ENCODE data around the gene RAB10. TPM values are rescaled to one million over a fixed set of nuclear protein-coding genes. Genes with fewer than 3 reads are reported as not detected.
A peak's percentile ranks its signal among the peaks of the same experiment; 100 is the strongest.

The RAB10 gene
- total and polyA plus RNA-seq, 5 experiments from 2014 or later: 62.6 to 80.5 (median 66.6) TPM

DNA sequence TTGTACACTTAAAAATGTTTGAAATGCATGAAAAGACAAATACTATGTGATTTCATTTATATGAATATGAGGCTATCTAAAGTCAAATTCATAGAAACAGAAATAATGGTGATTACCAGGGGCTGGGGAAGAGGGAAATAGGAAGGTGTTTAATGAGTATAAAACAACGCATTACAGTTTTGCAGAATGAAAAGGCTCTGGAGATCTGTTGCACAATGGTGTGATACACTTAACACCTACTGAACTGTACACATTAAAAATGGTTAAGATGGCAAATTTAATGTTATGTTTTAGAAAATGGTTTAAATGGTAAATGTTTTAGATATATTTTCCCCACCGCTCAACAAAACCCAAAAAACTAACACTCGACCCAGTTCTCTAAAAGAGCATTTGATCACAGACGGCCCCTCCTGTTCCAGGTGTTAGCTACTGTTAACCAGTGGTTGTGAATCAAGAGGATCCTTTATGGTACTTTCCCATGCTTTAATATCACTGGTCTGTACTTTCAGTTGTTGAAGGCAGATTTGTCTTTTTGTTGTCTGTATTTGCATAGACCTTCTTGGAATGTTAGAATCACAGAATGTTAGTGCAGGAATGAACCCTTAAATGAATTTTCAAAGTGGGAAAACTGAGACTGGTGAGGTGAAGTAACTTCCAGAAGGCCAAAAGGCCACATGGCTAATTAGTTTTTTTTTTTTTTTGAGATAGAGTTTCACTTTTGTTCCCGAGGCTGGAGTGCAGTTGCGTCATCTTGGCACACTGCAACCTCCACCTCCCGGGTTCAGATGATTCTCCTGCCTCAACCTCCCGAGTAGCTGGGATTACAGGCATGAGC is 10.2 kb downstream of the RAB10 start:
- Mint-ChIP-seq H3K27ac (peak overlapping the region in 8 of 10 donors; percentile 7 to 58 (median 36)), H3K4me1 (peaks cover 29 to 75% (median 65%) of the 10 kb centered on the region in 4 donors), H3K4me3 (peak overlapping the region in 8 of 10 donors; percentile 8 to 43 (median 20)), H3K27me3 (no peaks in the 10 kb centered on the region), H3K36me3 (peaks cover 0 to 41% (median 11%) of the 10 kb centered on the region in 3 donors), H3K9me3 (no peaks in the 10 kb centered on the region)
- POLR2A ChIA-PET: interaction anchor here (1.4 kb wide), 1 partner anchor 10 kb away, joined by 4 read pairs; the partner anchor contains the start of gene RAB10
- no peak for DNase-seq
- peak; percentile 23 to 44 for ATAC-seq

DNA sequence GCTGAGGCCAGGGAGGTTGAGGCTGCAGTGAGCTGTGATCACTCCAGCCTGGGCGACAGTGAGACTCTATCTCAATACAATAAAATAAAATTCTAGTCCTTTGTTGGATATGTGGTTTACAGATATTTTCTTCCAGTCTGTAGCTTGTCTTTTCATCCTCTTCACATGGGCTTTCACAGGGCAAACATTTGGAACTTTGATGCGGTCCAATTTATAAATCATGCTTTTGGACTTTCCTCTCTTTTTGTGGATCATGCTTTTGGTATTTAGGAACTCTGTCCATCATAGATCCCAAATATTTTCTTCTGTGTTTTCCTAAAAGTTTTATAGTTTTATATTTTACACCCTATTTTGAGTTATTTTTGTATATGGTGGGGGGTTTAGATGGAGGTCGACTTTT is 14.9 kb downstream of the RAB10 start:
- POLR2A ChIA-PET: no interaction called here
- H3K9me3 Mint-ChIP-seq: no peaks in the 10 kb centered on the region
- no peak overlapping the region for H3K27ac Mint-ChIP-seq
- DNase-seq (no peak), ATAC-seq (no peak)
- H3K4me1 Mint-ChIP-seq: peaks cover 31 to 75% (median 68%) of the 10 kb centered on the region in 4 donors
- H3K27me3 Mint-ChIP-seq: no peaks in the 10 kb centered on the region
- peak overlapping the region in 1 of 10 donors; percentile 18 for H3K4me3 Mint-ChIP-seq
- peaks cover 0 to 47% (median 7%) of the 10 kb centered on the region in 3 donors for H3K36me3 Mint-ChIP-seq

GRCh38 chr2:26049641-26050040 is 15.8 kb downstream of the RAB10 start:
- DNase-seq (no peak), ATAC-seq (no peak)
- H3K9me3 Mint-ChIP-seq: no peaks in the 10 kb centered on the region
- peak overlapping the region in 1 of 10 donors; percentile 22 for H3K4me3 Mint-ChIP-seq
- peaks cover 27 to 74% (median 66%) of the 10 kb centered on the region in 4 donors for H3K4me1 Mint-ChIP-seq
- POLR2A ChIA-PET: interaction anchor here (0.6 kb wide), 1 partner anchor 12 kb away, joined by 3 read pairs; no protein-coding TSS in a partner anchor
- H3K27ac Mint-ChIP-seq: peak overlapping the region in 2 of 10 donors; percentile 37 to 42
- H3K27me3 Mint-ChIP-seq: no peaks in the 10 kb centered on the region
- H3K36me3 Mint-ChIP-seq: peaks cover 0 to 44% (median 7%) of the 10 kb centered on the region in 3 donors

GRCh38 chr2:26052740-26053139 is 18.9 kb downstream of the RAB10 start:
- no peaks in the 10 kb centered on the region for H3K27me3 Mint-ChIP-seq

DNA sequence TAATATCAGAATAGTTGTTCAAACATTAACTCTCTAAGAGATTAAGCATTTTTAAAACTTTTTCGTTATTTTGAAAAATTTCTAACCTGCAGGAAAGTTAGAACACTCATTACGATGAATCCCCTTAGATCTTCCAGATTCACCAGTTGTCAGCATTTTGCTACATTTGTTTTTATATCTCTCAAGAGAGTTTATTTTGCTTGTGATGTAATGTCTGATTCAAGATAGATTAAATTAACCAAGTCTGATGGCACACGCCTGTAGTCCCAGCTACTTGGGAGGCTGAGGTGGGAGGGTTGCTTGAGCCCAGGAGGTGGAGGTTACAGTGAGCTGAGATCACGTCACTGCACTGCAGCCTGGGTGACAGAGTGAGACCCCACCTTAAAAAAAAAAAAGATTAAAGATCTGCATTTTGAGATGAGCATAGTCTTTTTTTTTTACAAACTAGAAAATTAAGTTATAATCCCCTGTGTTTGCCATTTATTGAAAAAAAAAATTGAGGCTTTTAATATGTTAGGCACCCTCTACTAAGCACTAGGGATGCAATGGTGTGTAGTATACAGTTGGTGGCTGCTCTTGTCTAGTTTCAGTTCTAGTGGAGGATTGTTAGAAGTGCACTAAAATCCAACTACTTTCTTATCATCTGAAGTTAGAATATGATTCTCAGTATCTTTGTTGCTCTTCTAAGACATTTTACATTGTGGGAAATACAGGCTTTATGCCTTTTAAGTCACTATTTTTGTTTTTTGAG is 20.9 kb downstream of the RAB10 start:
- DNase-seq (no peak), ATAC-seq (peak in 1 of 2 donors; percentile 54)
- H3K4me1 Mint-ChIP-seq: peaks cover 39 to 84% (median 71%) of the 10 kb centered on the region in 4 donors
- POLR2A ChIA-PET: no interaction called here
- H3K36me3 Mint-ChIP-seq: peaks cover 0 to 39% (median 0%) of the 10 kb centered on the region in 3 donors
- H3K27ac Mint-ChIP-seq: peak overlapping the region in 3 of 10 donors; percentile 40 to 56 (median 48)
- no peaks in the 10 kb centered on the region for H3K27me3 Mint-ChIP-seq
- H3K4me3 Mint-ChIP-seq: peak overlapping the region in 1 of 10 donors; percentile 19
- no peaks in the 10 kb centered on the region for H3K9me3 Mint-ChIP-seq

More at GRCh38 chr2:26052740-26053139, 18.9 kb downstream of the RAB10 start:
- POLR2A ChIA-PET: interaction anchor here (0.7 to 1.3 kb wide), 2 partner anchors 19 to 132 kb away, joined by 3 to 6 read pairs; partner anchors contain the start of gene RAB10
- peak; percentile 90 to 91 for ATAC-seq
- DNase-seq: peak in 2 of 10 donors; percentile 35 to 39
- no peaks in the 10 kb centered on the region for H3K9me3 Mint-ChIP-seq
- H3K27ac Mint-ChIP-seq: peak overlapping the region in 8 of 10 donors; percentile 1 to 64 (median 17)
- peaks cover 30 to 80% (median 71%) of the 10 kb centered on the region in 4 donors for H3K4me1 Mint-ChIP-seq
- peak overlapping the region in 6 of 10 donors; percentile 46 to 69 (median 62) for H3K4me3 Mint-ChIP-seq
- peaks cover 0 to 32% (median 0%) of the 10 kb centered on the region in 3 donors for H3K36me3 Mint-ChIP-seq

DNA sequence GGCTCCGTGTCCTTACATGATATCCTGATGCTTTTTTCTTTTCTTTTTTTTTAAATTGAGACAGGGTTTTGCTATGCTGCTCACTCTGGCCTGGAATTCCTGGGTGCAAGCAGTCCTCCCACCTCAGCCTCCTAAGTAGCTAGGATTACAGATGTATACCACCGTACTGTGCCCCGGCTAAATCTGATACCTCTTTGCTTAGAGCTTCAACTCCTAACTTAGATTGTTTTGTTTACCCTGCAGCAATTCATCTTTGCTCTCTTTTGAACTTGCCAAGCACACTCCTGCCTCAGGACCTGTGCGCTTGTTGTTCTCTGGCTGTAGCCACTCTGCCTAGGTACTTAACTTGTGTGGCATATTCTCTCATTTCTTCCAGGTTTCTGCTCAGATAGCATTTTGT is 24.5 kb downstream of the RAB10 start:
- DNase-seq (no peak), ATAC-seq (no peak)
- Mint-ChIP-seq H3K4me3 (peak overlapping the region in 1 of 10 donors; percentile 4), H3K36me3 (peaks cover 0 to 42% (median 0%) of the 10 kb centered on the region in 3 donors), H3K27me3 (no peaks in the 10 kb centered on the region), H3K9me3 (no peaks in the 10 kb centered on the region), H3K4me1 (peaks cover 26 to 59% (median 48%) of the 10 kb centered on the region in 4 donors), H3K27ac (peak overlapping the region in 8 of 10 donors; percentile 14 to 90 (median 39))
- POLR2A ChIA-PET: no interaction called here

GRCh38 chr2:26059542-26059941 is 25.7 kb downstream of the RAB10 start:
- no peak overlapping the region for H3K4me3 Mint-ChIP-seq
- H3K27ac Mint-ChIP-seq: peak overlapping the region in 2 of 10 donors; percentile 27 to 34
- H3K36me3 Mint-ChIP-seq: peaks cover 0 to 51% (median 0%) of the 10 kb centered on the region in 3 donors
- H3K27me3 Mint-ChIP-seq: no peaks in the 10 kb centered on the region
- H3K9me3 Mint-ChIP-seq: no peaks in the 10 kb centered on the region
- DNase-seq: no peak
- H3K4me1 Mint-ChIP-seq: peaks cover 25 to 52% (median 46%) of the 10 kb centered on the region in 4 donors
- no peak for ATAC-seq
- POLR2A ChIA-PET: no interaction called here

- POLR2A ChIA-PET: no interaction called here
- DNase-seq: no peak
- Mint-ChIP-seq H3K4me1 (peaks cover 24 to 46% (median 40%) of the 10 kb centered on the region in 4 donors), H3K9me3 (no peaks in the 10 kb centered on the region), H3K27ac (no peak overlapping the region), H3K4me3 (no peak overlapping the region), H3K36me3 (peaks cover 0 to 63% (median 5%) of the 10 kb centered on the region in 3 donors), H3K27me3 (no peaks in the 10 kb centered on the region)
- ATAC-seq: no peak
These were observed 27.7 kb downstream of the RAB10 start for GRCh38 chr2:26061539-26061938.

- H3K4me1 Mint-ChIP-seq: peaks cover 17 to 51% (median 36%) of the 10 kb centered on the region in 4 donors
- no peak overlapping the region for H3K4me3 Mint-ChIP-seq
- POLR2A ChIA-PET: interaction anchor here (0.6 to 1.0 kb wide), 2 partner anchors 31 to 210 kb away, joined by 3 read pairs; partner anchors contain the start of gene RAB10
- H3K27ac Mint-ChIP-seq: peak overlapping the region in 2 of 10 donors; percentile 32 to 36
- ATAC-seq: no peak
- no peaks in the 10 kb centered on the region for H3K9me3 Mint-ChIP-seq
- DNase-seq: no peak
- H3K27me3 Mint-ChIP-seq: no peaks in the 10 kb centered on the region
- peaks cover 0 to 52% (median 5%) of the 10 kb centered on the region in 3 donors for H3K36me3 Mint-ChIP-seq
These were observed 31.0 kb downstream of the RAB10 start for GRCh38 chr2:26064846-26065245.

- Mint-ChIP-seq H3K27me3 (no peaks in the 10 kb centered on the region), H3K36me3 (peaks cover 0 to 39% (median 5%) of the 10 kb centered on the region in 3 donors), H3K27ac (peak overlapping the region in 7 of 10 donors; percentile 2 to 71 (median 11)), H3K4me1 (peaks cover 16 to 68% (median 41%) of the 10 kb centered on the region in 4 donors), H3K4me3 (peak overlapping the region in 3 of 10 donors; percentile 5 to 36 (median 25)), H3K9me3 (no peaks in the 10 kb centered on the region)
- no peak for DNase-seq
- no peak for ATAC-seq
- POLR2A ChIA-PET: no interaction called here
These were observed 33.5 kb downstream of the RAB10 start for GRCh38 chr2:26067186-26067974.

- ATAC-seq (no peak), DNase-seq (no peak)
- peak overlapping the region; percentile 6 to 72 (median 53) for H3K4me3 Mint-ChIP-seq
- no peaks in the 10 kb centered on the region for H3K27me3 Mint-ChIP-seq
- H3K36me3 Mint-ChIP-seq: peaks cover 0 to 36% (median 5%) of the 10 kb centered on the region in 3 donors
- POLR2A ChIA-PET: no interaction called here
- H3K4me1 Mint-ChIP-seq: peaks cover 19 to 73% (median 45%) of the 10 kb centered on the region in 4 donors
- H3K27ac Mint-ChIP-seq: peak overlapping the region in 8 of 10 donors; percentile 0 to 54 (median 8)
- H3K9me3 Mint-ChIP-seq: no peaks in the 10 kb centered on the region
These were observed 34.2 kb downstream of the RAB10 start for GRCh38 chr2:26067980-26068507.
